HG03097 (cell line): ENCODE data around the gene FKBP6.
"Not testable (repeated sequence)": the region's sequence is repeated elsewhere in the genome, so short reads cannot be mapped to it uniquely, and the experiment has no call there.

Experiments
- ATAC-seq: cut with Tn5 transposase; IDR thresholded peaks from one replicate; pipeline ENCODE4 v1.9.1; 2021; ENCODE audit not compliant: unreplicated experiment, low FRiP score

FKBP6 gene

DNA sequence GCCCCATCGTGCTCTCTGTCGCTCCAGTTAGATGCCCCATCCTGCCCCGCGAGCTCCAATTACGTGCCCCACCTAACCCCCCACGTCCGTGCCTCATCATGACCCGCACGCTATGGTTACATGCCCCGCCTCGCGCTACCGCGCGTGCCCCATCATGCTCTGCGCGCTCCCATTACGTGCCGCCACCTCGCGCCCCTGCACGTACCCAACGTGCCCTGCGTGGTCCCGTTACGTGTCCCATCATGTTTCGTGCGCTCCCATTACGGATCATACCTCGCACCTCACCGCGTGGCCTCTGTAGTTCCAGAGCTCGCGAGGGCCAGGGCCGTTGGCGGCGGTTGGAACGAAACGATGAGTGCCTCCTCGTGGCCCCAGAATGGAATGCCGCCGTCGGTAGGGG lies at the start of gene FKBP6, which contains the start of gene TRIM50:
TSS of gene FKBP6 (plus strand) at position 240 of the 400 bp plus-strand sequence. CDS start 268 bp downstream, outside the sequence.
TSS of gene TRIM50 (minus strand) at position 161 of the 400 bp plus-strand sequence. CDS start 3,295 bp downstream, outside the sequence.
- ATAC-seq, result not testable (repeated sequence)

- ATAC-seq, result not testable (repeated sequence)
Observed at GRCh38 chr7:73297235-73297634, 30.7 kb upstream of the FKBP6 start.

GRCh38 chr7:73297706-73298105 lies 30.3 kb upstream of the FKBP6 start:
- ATAC-seq, result not testable (repeated sequence)

DNA sequence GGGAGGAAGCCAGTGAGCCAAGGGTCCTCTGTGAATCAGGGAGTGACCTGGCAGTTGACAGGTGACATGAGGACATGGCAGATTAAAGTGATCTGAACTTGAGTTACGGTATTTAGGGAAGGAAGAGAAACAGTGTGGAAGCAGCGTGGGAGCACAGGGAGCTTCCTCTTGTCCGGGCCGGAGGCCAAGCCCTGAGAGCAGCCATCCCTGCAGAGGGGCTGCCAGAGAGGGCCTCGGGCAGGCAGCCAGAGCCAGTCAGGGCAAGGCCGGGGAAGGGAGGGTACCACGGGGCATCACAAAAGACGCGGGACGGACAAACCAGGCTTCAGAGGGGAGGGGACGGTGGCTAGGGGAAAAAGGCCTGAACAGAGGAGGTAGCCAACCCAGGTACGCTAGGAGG lies 28.1 kb upstream of the FKBP6 start:
- not testable (repeated sequence) for ATAC-seq

DNA sequence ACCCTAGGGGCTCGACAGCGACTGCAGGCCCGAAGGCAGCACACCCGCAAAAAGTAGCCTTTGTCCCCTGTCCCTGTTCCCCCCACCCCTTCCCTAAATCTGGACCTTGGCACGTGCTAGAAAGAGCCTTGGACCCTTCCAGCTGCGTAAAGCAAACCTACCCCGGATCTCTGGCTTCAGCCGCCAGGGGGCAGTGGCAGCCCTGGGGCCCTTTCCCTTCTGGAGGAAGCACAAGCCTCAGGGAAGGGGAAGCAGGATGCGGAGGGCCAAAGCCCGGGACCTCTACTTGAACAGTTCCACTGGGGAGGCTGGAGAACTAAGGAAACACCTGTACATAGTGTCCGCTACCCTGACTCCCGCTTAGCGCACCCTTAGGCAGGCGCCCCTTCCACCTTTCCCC lies 26.9 kb upstream of the FKBP6 start:
- ATAC-seq, result not testable (repeated sequence)

- not testable (repeated sequence) for ATAC-seq
Observed at GRCh38 chr7:73302846-73303245, 25.1 kb upstream of the FKBP6 start.

- ATAC-seq, result no peak
Observed at GRCh38 chr7:73303546-73303945, 24.4 kb upstream of the FKBP6 start.

- ATAC-seq, result no peak
Observed at GRCh38 chr7:73304071-73304470, 23.9 kb upstream of the FKBP6 start.

GRCh38 chr7:73304612-73305387 lies 23.2 kb upstream of the FKBP6 start:
- not testable (repeated sequence) for ATAC-seq

DNA sequence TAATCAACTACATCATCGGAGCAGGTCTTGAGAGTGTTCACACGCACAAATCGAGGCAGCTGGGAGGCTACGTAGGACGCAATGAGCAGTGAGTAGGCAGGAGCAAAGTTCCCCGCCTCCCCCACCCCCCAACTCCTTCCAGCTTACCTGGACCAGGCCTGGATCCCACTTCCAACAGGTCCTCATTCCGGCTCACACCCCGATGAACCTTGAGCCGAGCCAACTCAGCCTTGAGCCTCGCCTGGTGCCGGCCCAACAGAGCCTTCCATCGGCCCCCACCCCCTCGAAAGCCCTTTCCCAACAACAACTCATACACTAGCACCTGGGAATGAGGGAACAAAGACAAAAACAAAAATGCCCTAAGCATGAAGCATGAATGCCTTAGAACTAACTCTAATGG lies 20.5 kb upstream of the FKBP6 start:
- ATAC-seq, result no peak

DNA sequence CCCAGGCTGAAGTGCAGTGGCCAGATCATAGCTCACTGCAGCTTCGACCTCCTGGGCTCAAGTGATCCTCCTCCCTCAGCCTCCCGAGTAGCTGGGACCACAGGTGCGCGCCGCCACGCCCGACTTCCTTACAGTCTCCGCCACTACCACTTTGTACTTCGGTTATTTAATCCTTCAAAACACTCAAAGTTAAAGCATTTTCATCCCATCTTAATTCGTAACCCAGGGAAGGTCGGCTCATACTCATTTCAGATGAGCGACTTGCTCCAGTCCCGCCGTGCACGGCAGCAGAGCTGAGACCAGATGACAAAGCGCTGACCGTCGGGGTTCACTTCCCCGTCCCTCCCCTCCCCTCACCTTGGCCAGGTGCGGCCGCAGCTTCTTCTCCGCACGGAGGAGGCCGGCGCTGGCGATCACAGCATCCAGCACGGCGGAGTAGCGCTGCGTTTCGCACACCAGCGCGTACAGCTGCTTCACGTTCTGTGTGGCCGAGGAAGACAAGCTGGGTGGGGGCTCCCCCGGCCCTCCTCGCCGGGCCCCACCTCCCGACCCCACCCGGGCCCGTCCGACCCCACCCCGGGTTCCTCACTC lies 19.8 kb upstream of the FKBP6 start:
- peak; percentile 27 for ATAC-seq

- peak; percentile 83 for ATAC-seq
Observed at GRCh38 chr7:73308665-73309214, 19.2 kb upstream of the FKBP6 start, which contains the start of gene NSUN5. Gene NSUN5 (minus strand): TSS chr7:73308826. CDS start chr7:73308790, 36 bp downstream.

DNA sequence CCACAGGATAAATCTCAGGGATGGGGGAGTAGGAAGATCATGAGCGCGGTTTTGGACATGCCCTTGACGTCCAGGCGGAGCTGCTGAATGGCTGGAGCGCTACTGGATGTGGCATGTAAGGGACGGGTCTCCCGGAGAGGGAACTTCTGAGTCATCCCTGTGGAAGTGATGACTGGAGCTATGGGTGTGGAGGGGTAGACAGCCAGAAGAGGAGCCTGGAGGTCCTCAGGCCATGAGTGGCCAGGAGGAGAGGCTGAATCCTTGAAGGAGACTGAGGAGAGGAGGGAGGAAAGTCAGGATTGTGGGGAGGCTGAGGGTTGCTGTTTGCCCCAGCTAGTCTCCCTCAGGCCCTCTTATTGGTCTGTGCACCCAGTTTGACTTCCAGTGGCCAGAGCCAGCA lies 16.5 kb upstream of the FKBP6 start:
- ATAC-seq, result not testable (repeated sequence)

DNA sequence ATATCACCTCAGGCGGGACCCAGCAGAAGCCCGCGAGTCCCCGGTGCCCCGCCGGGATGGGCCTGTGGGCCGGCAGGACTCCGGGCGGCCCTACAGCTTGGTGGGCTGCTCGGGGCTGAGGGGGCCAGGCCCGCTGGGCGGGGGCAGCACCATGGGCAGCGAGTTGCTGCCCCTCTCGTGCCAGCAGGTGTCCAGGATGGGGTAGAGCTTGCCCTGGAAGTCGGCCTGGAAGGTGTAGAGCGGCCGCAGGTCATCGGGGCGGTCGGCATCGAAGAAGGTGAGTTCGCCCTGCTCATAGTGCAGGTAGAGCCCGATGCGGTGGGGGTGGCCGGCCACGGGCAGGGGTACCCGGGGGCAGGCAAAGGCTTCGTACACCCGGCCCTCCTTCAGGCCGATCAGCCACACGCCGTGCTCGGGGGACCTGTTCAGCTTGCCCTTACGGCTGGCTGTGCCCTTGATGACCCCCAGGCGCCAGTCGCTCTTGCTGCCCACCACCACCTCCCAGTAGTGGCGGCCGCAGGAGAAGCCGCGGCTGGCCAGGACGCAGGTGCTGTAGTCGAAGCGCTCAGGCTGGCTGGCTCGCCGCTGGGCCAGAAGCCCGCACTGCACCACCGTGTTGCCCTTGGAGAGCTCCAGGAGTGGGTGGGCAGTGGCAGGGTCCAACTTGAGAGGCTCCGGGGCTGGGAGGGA lies 15.0 kb upstream of the FKBP6 start:
- ATAC-seq, result no peak

DNA sequence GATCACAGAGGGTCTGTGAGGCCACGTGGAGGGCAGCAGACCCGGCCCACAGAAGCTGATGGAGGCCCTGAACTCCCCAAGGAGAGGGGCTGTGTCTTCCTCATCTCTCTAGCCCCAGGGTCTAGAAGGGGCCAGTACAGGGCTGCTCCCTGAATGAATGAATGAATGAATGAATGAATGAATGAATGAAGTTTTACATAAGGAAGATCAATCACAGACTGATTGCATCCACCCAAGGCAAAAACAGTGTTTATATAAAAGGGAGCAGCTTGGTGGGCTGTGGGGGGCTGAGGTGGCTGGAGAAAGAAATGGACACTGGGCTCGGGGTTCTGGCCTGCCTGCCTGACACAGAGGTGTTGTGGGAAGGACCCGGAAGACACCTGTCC lies 14.4 kb upstream of the FKBP6 start:
- ATAC-seq, result no peak

- no peak for ATAC-seq
Observed at GRCh38 chr7:73314271-73314670, 13.7 kb upstream of the FKBP6 start.

DNA sequence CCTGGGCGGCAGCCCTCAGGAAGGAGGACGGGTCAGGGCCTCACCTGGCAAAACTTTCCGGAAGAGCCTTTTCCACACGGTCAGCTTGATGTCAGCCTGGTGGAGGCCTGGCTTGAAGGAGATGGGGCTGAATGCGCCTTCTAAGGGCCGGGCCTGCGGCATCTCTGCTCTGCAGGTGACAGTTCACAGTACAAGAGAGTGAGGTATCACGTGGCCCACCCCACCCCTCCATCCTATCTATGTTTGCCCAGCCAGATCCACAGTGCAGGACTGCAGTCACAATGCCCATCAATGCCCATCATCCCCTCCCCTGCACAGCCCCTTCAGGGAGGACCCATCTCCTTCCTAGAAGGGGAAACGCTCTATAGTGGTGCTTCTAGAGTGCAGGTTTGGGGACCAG lies 11.4 kb upstream of the FKBP6 start:
- ATAC-seq, result no peak

GRCh38 chr7:73318656-73319204 lies 9.2 kb upstream of the FKBP6 start:
- ATAC-seq, result not testable (repeated sequence)

DNA sequence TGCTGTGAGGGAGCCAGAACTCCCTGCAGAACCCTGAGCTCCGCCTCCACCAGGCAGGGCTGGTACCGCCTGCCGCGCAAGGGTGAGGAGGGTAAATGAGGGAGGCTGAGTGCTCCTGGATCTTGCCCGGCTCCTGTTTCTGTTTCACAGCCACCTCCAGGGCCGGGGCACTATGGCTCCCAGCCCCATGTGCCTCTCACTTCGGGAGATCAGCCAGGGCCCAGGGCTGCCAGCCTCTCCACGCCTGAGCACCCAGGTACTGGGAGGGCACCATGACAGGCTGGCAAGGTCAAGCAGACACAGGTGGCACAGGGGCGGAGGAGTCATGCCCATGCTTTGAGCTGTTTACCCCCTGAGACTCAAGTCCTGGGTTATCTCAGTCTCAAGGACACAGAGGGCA lies 8.4 kb upstream of the FKBP6 start:
- ATAC-seq, result not testable (repeated sequence)

DNA sequence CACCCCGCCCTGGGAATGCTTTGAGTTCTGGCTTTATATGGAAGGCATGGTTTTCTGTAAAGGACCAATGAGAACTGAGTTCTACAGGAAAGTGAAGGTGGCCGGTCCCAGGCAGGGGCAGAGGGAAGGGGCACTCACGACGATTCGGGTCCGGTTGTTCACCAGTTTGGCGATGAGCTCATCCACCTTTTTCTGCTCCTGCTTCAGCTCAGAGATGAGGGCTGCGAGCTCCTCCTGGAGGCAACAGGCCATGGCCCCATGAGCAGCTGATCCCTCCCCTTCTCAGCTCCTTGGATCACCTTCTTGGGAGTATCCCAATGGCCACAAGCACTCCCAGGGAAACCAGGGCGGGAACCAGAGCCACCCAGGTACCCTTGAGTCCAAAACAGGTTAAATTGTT lies 8.0 kb upstream of the FKBP6 start:
- ATAC-seq, result not testable (repeated sequence)
